T-cell (primary cell): ENCODE results near the gene MICU1. TPM values are rescaled to one million over a fixed set of nuclear protein-coding genes. Genes with fewer than 3 reads are reported as not detected.
"Not testable (repeated sequence)": the region's sequence is repeated elsewhere in the genome, so short reads cannot be mapped to it uniquely, and the experiment has no call there.

Source experiments
- ATAC-seq, 4 experiments: fragments of 200-7000 bp in 3 of 4; fragments of 150-1000 bp in 1 of 4; cut with Tn5 transposase; replicated peaks in 1 of 4; 1 replicate in 3 of 4; 2 replicates in 1 of 4; pipeline ENCODE4 v1.10.0; 2021; ENCODE audit warnings: moderate library complexity in 3 of 4, mild to moderate bottlenecking in 2 of 4, moderate number of reproducible peaks in 1 of 4
- CTCF ChIA-PET, 2 donors: fragments of 300-600 bp; sonication (Branson Sonifier 250); formaldehyde crosslinking; loops; one replicate each; lab custom pipeline; 2022; ENCODE audit warnings: antibody characterized with exemption in 2 of 2; lab: Charles Lee
- POLR2A ChIA-PET, 2 donors: fragments of 300-600 bp; sonication (Branson Sonifier 250); formaldehyde crosslinking; loops; one replicate each; lab custom pipeline; 2022; ENCODE audit warnings: antibody characterized with exemption in 2 of 2; lab: Charles Lee
- DNase-seq, 35 experiments: peaks; one replicate each; pipeline versions ENCODE4 v3.0.0 to v3.0.0-alpha.2; 2013 to 2023
- H3K27ac ChIP-seq: one replicate; pipeline ENCODE4 v1.5.1; 2013; ENCODE audit warnings: low read length
- H3K27me3 ChIP-seq, 2 experiments: replicated peaks in 1 of 2; 1 replicate in 1 of 2; 2 replicates in 1 of 2; pipeline versions ENCODE4 v1.6.1 to v1.7.0; 2013; ENCODE audit warnings: low read length in 1 of 2, mixed read lengths in 1 of 2; ENCODE audit not compliant: control insufficient read depth in 2 of 2, insufficient read depth in 2 of 2; ENCODE audit errors: extremely low read depth in 1 of 2
- H3K36me3 ChIP-seq, 2 donors: 1 replicate in 1 of 2; 2 replicates in 1 of 2; pipeline versions ENCODE4 v1.6.1 to v1.7.0; 2013; ENCODE audit warnings: low read length in 1 of 2; ENCODE audit not compliant: control insufficient read depth in 2 of 2, insufficient read depth in 1 of 2; ENCODE audit errors: extremely low read depth in 1 of 2
- H3K4me1 ChIP-seq, 2 experiments: 1 replicate in 1 of 2; 2 replicates in 1 of 2; pipeline versions ENCODE4 v1.6.1 to v1.7.0; 2013; ENCODE audit warnings: low read length in 2 of 2, mixed read lengths in 1 of 2; ENCODE audit not compliant: insufficient read depth in 2 of 2, control insufficient read depth in 1 of 2; ENCODE audit errors: extremely low read depth in 1 of 2
- H3K4me3 ChIP-seq, 2 donors: 1 replicate in 1 of 2; 2 replicates in 1 of 2; pipeline versions ENCODE4 v1.5.1 to v1.7.0; 2013; ENCODE audit warnings: mild to moderate bottlenecking in 2 of 2, low read length in 1 of 2, moderate library complexity in 1 of 2; ENCODE audit not compliant: control insufficient read depth in 1 of 2; ENCODE audit errors: extremely low read depth in 1 of 2
- H3K9me3 ChIP-seq: 2 replicates; pipeline ENCODE4 v1.7.0; 2013
- H3K27ac Mint-ChIP-seq, 2 donors: one replicate each; pipeline ENCODE4 v1.8.0; 2020 to 2021; ENCODE audit warnings: mild to moderate bottlenecking in 2 of 2, mixed read lengths in 2 of 2
- H3K27me3 Mint-ChIP-seq, 2 donors: one replicate each; pipeline ENCODE4 v1.8.0; 2021 to 2022; ENCODE audit warnings: mixed read lengths in 2 of 2
- H3K36me3 Mint-ChIP-seq: one replicate; pipeline ENCODE4 v1.8.0; 2021; ENCODE audit warnings: mixed read lengths
- H3K4me1 Mint-ChIP-seq, 3 donors: one replicate each; pipeline ENCODE4 v1.8.0; 2020 to 2022; ENCODE audit warnings: mixed read lengths in 3 of 3, mild to moderate bottlenecking in 1 of 3
- H3K4me3 Mint-ChIP-seq, 3 donors: one replicate each; pipeline ENCODE4 v1.8.0; 2020 to 2022; ENCODE audit warnings: mild to moderate bottlenecking in 3 of 3, mixed read lengths in 3 of 3, moderate library complexity in 3 of 3
- H3K9me3 Mint-ChIP-seq, 3 donors: one replicate each; pipeline ENCODE4 v1.8.0; 2020 to 2022; ENCODE audit warnings: mixed read lengths in 3 of 3
- WGBS: methylation state at CpG from one replicate; pipeline ENCODE4 v1.1.5; 2013; ENCODE audit warnings: missing lambda C conversion rate; ENCODE audit not compliant: insufficient coverage; 5-methylcytosine and 5-hydroxymethylcytosine counted together
- total RNA-seq, 35 experiments: library from RNA in 6 of 35; stranded (reverse) in 6 of 35; fragments of 120-200 nt in 1 of 35; gene quantifications; one replicate each; pipeline versions ENCODE4 v1.2.1 to v1.2.4 and lab custom pipeline; 2013 to 2026

MICU1 gene
- total RNA-seq, 5 donors from 2014 or later (not counting 1 experiment from before 2014, with no cell fraction given): 16.9 to 23.3 (median 19.9) TPM

GRCh38 chr10:72543855-72544254 lies 82.0 kb downstream of the MICU1 start:
- H3K4me1 ChIP-seq, H3K27ac ChIP-seq, H3K27me3 ChIP-seq, H3K36me3 ChIP-seq, H3K27me3 Mint-ChIP-seq, CTCF ChIA-PET, H3K9me3 ChIP-seq, H3K4me3 ChIP-seq, H3K4me1 Mint-ChIP-seq, H3K27ac Mint-ChIP-seq, ATAC-seq, POLR2A ChIA-PET, H3K4me3 Mint-ChIP-seq, DNase-seq: not testable (repeated sequence)
- WGBS: 100% methylated on average over 1 of the region's 6 CpGs
- Mint-ChIP-seq H3K36me3 (peaks cover 80% of the 10 kb centered on the region), H3K9me3 (peaks cover 5 to 11% (median 10%) of the 10 kb centered on the region in 3 donors)

GRCh38 chr10:72542396-72542815 lies 83.5 kb downstream of the MICU1 start:
- ChIA-PET POLR2A (no interaction called here), CTCF (no interaction called here)
- Mint-ChIP-seq H3K27me3 (no peaks in the 10 kb centered on the region), H3K4me1 (peaks cover 0 to 5% (median 0%) of the 10 kb centered on the region in 3 donors), H3K9me3 (peaks cover 5 to 11% (median 10%) of the 10 kb centered on the region in 3 donors), H3K4me3 (no peak overlapping the region), H3K36me3 (peaks cover 67% of the 10 kb centered on the region), H3K27ac (no peak overlapping the region)
- peaks cover 0 to 8% of the 10 kb centered on the region in 2 donors for H3K36me3 ChIP-seq
- no peaks in the 10 kb centered on the region for H3K4me1 ChIP-seq
- peaks cover 6% of the 10 kb centered on the region for H3K9me3 ChIP-seq
- no peak overlapping the region for H3K27ac ChIP-seq
- no peaks in the 10 kb centered on the region for H3K27me3 ChIP-seq
- ATAC-seq: no peak
- no peak overlapping the region for H3K4me3 ChIP-seq
- no peak for DNase-seq
- WGBS: 99% methylated on average over 8 of the region's 8 CpGs

- peaks cover 5 to 11% (median 10%) of the 10 kb centered on the region in 3 donors for H3K9me3 Mint-ChIP-seq
- no peak overlapping the region for H3K27ac ChIP-seq
These were observed 84.5 kb downstream of the MICU1 start for GRCh38 chr10:72541337-72541736.

GRCh38 chr10:72540193-72540807 lies 85.6 kb downstream of the MICU1 start:
- peaks cover 0 to 5% (median 0%) of the 10 kb centered on the region in 3 donors for H3K4me1 Mint-ChIP-seq

More at GRCh38 chr10:72541337-72541736, 84.5 kb downstream of the MICU1 start:
- H3K27ac Mint-ChIP-seq: no peak overlapping the region
- Histone ChIP-seq H3K4me3 (no peak overlapping the region), H3K27me3 (no peaks in the 10 kb centered on the region), H3K4me1 (no peaks in the 10 kb centered on the region), H3K36me3 (peaks cover 0 to 8% of the 10 kb centered on the region in 2 donors), H3K9me3 (peaks cover 6% of the 10 kb centered on the region)
- H3K4me1 Mint-ChIP-seq: peaks cover 0 to 5% (median 0%) of the 10 kb centered on the region in 3 donors
- DNase-seq (no peak), ATAC-seq (no peak)
- ChIA-PET CTCF (no interaction called here), POLR2A (interaction anchor here in 1 of 2 donors (0.5 kb wide), 1 partner anchor 52 kb away, joined by 3 read pairs; no protein-coding TSS in a partner anchor)
- no peak overlapping the region for H3K4me3 Mint-ChIP-seq
- H3K27me3 Mint-ChIP-seq: no peaks in the 10 kb centered on the region
- peaks cover 65% of the 10 kb centered on the region for H3K36me3 Mint-ChIP-seq

GRCh38 chr10:72539137-72539536 lies 86.7 kb downstream of the MICU1 start:
- DNase-seq (no peak), ATAC-seq (no peak)
- Histone ChIP-seq H3K4me1 (no peaks in the 10 kb centered on the region), H3K36me3 (peaks cover 0 to 8% of the 10 kb centered on the region in 2 donors), H3K9me3 (peaks cover 6% of the 10 kb centered on the region), H3K4me3 (no peak overlapping the region), H3K27me3 (no peaks in the 10 kb centered on the region), H3K27ac (no peak overlapping the region)
- POLR2A ChIA-PET: no interaction called here
- CTCF ChIA-PET: no interaction called here
- 91% methylated on average over 1 of the region's 1 CpG for WGBS
- Mint-ChIP-seq H3K4me3 (no peak overlapping the region), H3K27ac (no peak overlapping the region), H3K36me3 (peaks cover 52% of the 10 kb centered on the region), H3K9me3 (peaks cover 5 to 11% (median 10%) of the 10 kb centered on the region in 3 donors), H3K4me1 (peaks cover 0 to 5% (median 0%) of the 10 kb centered on the region in 3 donors), H3K27me3 (no peaks in the 10 kb centered on the region)

More at GRCh38 chr10:72540193-72540807, 85.6 kb downstream of the MICU1 start:
- Mint-ChIP-seq H3K27me3 (no peaks in the 10 kb centered on the region), H3K27ac (no peak overlapping the region), H3K4me3 (no peak overlapping the region), H3K9me3 (peaks cover 5 to 11% (median 10%) of the 10 kb centered on the region in 3 donors), H3K36me3 (peaks cover 61% of the 10 kb centered on the region)
- Histone ChIP-seq H3K27ac (no peak overlapping the region), H3K9me3 (peaks cover 6% of the 10 kb centered on the region), H3K4me1 (no peaks in the 10 kb centered on the region), H3K4me3 (no peak overlapping the region), H3K27me3 (no peaks in the 10 kb centered on the region), H3K36me3 (peaks cover 0 to 8% of the 10 kb centered on the region in 2 donors)
- POLR2A ChIA-PET: no interaction called here
- CTCF ChIA-PET: interaction anchor here in 1 of 2 donors (0.7 kb wide), 2 partner anchors 292 to 451 kb away, joined by 3 to 4 read pairs; no protein-coding TSS in a partner anchor
- WGBS: no CpG with 5 or more reads among the region's 2 CpGs
- ATAC-seq: no peak
- no peak for DNase-seq

- no peak for ATAC-seq
- POLR2A ChIA-PET: no interaction called here
These were observed 100.2 kb downstream of the MICU1 start for GRCh38 chr10:72525689-72526088.

More at GRCh38 chr10:72525689-72526088, 100.2 kb downstream of the MICU1 start:
- no peaks in the 10 kb centered on the region for H3K27me3 ChIP-seq
- no peak for DNase-seq
- H3K4me1 ChIP-seq: no peaks in the 10 kb centered on the region
- Mint-ChIP-seq H3K9me3 (no peaks in the 10 kb centered on the region), H3K4me3 (no peak overlapping the region), H3K4me1 (no peaks in the 10 kb centered on the region), H3K27me3 (no peaks in the 10 kb centered on the region), H3K27ac (no peak overlapping the region), H3K36me3 (peaks cover 21% of the 10 kb centered on the region)
- H3K4me3 ChIP-seq: no peak overlapping the region
- no peaks in the 10 kb centered on the region for H3K36me3 ChIP-seq
- CTCF ChIA-PET: interaction anchor here in 1 of 2 donors (0.6 kb wide), 1 partner anchor 1202 kb away, joined by 3 read pairs; no protein-coding TSS in a partner anchor
- H3K27ac ChIP-seq: no peak overlapping the region
- no peaks in the 10 kb centered on the region for H3K9me3 ChIP-seq
